Glomerular visceral epithelial cell (primary cell): ENCODE data around the gene PSAPL1.

Experiments
- DNase-seq: peaks from one replicate; pipeline ENCODE4 v3.0.0-alpha.2; 2016; ENCODE audit errors: extremely low spot score

Gene PSAPL1

DNA sequence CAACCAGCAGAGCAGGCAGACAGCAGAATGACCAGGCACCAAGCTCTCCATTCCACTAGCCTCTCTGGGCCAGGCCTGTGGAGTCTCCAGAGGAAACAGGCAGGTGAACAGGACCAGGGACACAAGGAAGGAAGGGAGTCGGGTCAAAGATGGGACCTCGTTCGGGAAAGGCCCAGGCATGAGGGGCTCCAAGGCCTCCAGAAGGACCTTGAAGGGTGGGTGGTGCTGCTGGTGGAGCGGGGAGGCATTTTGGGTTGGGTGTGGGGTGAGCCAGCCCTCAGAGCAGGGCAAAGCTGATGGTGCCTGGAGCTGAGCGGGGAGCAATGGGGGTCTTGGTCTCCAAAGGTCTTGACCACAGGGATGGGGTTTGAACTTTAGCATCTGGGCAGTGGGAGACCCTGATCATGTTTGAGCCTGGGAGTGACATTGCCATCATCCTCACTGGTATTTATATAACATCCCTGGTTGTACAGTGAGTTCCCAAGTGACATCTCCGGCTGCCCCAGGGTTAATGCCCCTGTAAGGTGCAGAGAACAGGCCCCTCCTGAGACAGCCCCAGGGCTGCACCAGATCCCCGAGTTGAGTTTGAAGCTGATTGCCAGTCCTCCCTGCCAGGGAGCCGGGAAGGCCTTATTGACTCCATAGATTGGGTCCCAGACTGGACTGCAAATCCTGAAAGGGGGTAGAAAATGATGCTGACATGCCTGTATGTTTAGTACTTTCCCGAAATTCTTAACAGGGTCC is 52.7 kb downstream of the PSAPL1 start:
- DNase-seq: no peak

DNA sequence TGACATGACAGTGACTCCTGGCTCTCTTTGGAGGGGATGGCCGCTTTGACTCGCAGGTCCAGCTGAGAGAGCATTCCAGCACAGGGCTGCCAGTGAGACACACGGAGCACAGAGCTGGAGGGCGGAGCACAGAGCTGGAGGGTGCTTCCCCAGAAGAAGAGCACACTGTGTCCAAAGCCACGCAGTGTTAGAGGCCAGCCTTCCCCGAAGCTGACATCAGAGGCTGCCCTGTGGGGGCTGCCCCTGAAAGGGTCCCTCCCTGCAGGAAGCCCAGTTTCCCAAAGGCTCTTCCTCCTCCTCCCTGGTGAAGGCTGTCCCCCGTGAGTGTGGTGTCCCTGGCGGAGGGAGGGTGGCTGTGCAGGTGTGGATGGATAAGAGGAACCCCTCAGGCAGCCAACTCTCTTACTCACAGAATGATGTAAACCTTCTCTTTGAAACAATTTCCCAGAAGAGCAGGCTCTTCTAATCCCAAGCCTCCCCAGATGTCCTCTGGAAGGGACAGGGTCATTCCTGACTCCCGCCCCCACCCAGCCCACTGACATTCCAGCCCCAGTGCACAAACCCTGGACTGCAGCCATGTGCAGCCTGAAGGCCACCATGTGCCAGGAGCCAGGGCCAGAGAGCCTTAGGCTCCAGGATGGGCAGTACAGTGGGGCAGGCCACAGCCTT is 53.4 kb downstream of the PSAPL1 start:
- DNase-seq: no peak
